ENCODE results near the gene LAMTOR3.

DNA sequence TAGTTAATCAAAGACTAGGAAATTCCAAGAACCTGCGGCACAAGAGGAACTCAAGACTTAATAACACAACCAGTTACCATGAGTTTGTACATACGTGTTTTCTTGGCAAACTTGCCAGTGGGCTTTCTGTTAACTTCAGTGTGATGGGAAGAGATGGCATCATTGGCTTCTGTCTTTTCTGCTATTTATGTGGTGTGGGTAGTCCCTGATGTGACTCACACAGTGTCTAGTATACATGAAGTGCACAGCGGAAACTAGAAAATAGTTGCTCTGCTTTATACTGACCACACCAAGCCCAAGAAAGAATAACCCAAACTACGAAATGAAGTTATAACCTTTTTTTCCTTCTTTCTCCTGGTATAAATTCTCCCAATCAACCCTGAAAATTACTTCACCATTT is 53.1 kb downstream of the LAMTOR3 start:
- TF ChIP-seq, protein P1, sequence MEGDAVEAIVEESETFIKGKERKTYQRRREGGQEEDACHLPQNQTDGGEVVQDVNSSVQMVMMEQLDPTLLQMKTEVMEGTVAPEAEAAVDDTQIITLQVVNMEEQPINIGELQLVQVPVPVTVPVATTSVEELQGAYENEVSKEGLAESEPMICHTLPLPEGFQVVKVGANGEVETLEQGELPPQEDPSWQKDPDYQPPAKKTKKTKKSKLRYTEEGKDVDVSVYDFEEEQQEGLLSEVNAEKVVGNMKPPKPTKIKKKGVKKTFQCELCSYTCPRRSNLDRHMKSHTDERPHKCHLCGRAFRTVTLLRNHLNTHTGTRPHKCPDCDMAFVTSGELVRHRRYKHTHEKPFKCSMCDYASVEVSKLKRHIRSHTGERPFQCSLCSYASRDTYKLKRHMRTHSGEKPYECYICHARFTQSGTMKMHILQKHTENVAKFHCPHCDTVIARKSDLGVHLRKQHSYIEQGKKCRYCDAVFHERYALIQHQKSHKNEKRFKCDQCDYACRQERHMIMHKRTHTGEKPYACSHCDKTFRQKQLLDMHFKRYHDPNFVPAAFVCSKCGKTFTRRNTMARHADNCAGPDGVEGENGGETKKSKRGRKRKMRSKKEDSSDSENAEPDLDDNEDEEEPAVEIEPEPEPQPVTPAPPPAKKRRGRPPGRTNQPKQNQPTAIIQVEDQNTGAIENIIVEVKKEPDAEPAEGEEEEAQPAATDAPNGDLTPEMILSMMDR (IDR thresholded peaks at IDR 0.05 in 2 of 3, conservative IDR thresholded peaks at IDR 0.05 in 1 of 3; ENCODE audit: control insufficient read depth in 2 of 3, extremely low read depth in 1 of 3, insufficient read depth in 1 of 3, low read depth in 3 of 3, low read length in 3 of 3): no peak
- TF ChIP-seq, protein P2, sequence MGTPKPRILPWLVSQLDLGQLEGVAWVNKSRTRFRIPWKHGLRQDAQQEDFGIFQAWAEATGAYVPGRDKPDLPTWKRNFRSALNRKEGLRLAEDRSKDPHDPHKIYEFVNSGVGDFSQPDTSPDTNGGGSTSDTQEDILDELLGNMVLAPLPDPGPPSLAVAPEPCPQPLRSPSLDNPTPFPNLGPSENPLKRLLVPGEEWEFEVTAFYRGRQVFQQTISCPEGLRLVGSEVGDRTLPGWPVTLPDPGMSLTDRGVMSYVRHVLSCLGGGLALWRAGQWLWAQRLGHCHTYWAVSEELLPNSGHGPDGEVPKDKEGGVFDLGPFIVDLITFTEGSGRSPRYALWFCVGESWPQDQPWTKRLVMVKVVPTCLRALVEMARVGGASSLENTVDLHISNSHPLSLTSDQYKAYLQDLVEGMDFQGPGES (IDR thresholded peaks at IDR 0.05): no peak
- TF ChIP-seq POLR2A (IDR thresholded peaks at IDR 0.05; ENCODE audit: low read depth, low read length) (no peak), SUPT20H (IDR thresholded peaks at IDR 0.05; ENCODE audit: borderline replicate concordance, control insufficient read depth, low read depth, low read length) (no peak), NR2C2 (IDR thresholded peaks at IDR 0.05; ENCODE audit: borderline replicate concordance, control insufficient read depth, insufficient read length, low read depth) (no peak)

All from GM12878 (cell line).